Heart left ventricle (tissue), 16 donors: ENCODE data around the gene HDAC4. TPM values are rescaled to one million over a fixed set of nuclear protein-coding genes. Genes with fewer than 3 reads are reported as not detected.

Source experiments
- ATAC-seq, 4 donors: fragments of 200-7000 bp; cut with Tn5 transposase; one replicate each; pipeline ENCODE4 v1.9.1; 2020 to 2022; ENCODE audit warnings: moderate library complexity in 4 of 4, mild to moderate bottlenecking in 3 of 4, moderate number of reproducible peaks in 1 of 4
- DNase-seq, 5 donors: peaks; one replicate each; pipeline ENCODE4 v3.0.0-alpha.2; 2020
- H3K27ac ChIP-seq, 12 donors: fragments of 200-600 bp; sonication (generic) in 4 of 12; one replicate each; pipeline versions ENCODE4 v1.5.0 to v1.8.0; 2016 to 2022; ENCODE audit warnings: mild to moderate bottlenecking in 2 of 12
- H3K27me3 ChIP-seq, 9 donors: fragments of 200-600 bp; sonication (generic) in 2 of 9; one replicate each; pipeline versions ENCODE4 v1.5.1 to v1.8.0; 2016 to 2022; ENCODE audit warnings: mild to moderate bottlenecking in 3 of 9
- H3K36me3 ChIP-seq, 9 donors: fragments of 200-600 bp; sonication (generic) in 2 of 9; one replicate each; pipeline versions ENCODE4 v1.5.0 to v1.8.0; 2018 to 2022; ENCODE audit warnings: mild to moderate bottlenecking in 2 of 9
- H3K4me1 ChIP-seq, 12 donors: fragments of 200-600 bp; sonication (generic) in 4 of 12; one replicate each; pipeline versions ENCODE4 v1.5.0 to v1.8.0; 2016 to 2022; ENCODE audit warnings: mild to moderate bottlenecking in 3 of 12
- H3K4me3 ChIP-seq, 12 donors: fragments of 200-600 bp; sonication (generic) in 4 of 12; one replicate each; pipeline versions ENCODE4 v1.5.0 to v1.8.0; 2017 to 2022; ENCODE audit warnings: mild to moderate bottlenecking in 9 of 12, moderate library complexity in 4 of 12
- H3K9me3 ChIP-seq, 12 donors: fragments of 200-600 bp; sonication (generic) in 4 of 12; one replicate each; pipeline versions ENCODE4 v1.5.0 to v1.8.0; 2016 to 2022; ENCODE audit warnings: mild to moderate bottlenecking in 1 of 12
- POLR2A ChIP-seq, 2 donors: fragments of 450-650 bp; IDR thresholded peaks; one replicate each; pipeline ENCODE4 v1.6.1; 2017; ENCODE audit warnings: antibody characterized with exemption in 2 of 2, mild to moderate bottlenecking in 2 of 2, moderate library complexity in 2 of 2
- WGBS, 4 donors: extraction: QIAGEN DNeasy Blood & Tissue Kit in 2 of 4; methylation state at CpG; one replicate each; pipeline versions ENCODE4 v1.1.5 to v1.1.7; 2013 to 2018; 5-methylcytosine and 5-hydroxymethylcytosine counted together
- intact Hi-C, 10 donors: fragments of 100-400 bp; cut with DNase I; formaldehyde crosslinking; loops; one replicate each; pipeline versions ENCODE4 v1.11.1 to v1.14.2; 2022
- polyA plus RNA-seq, 2 donors: library from polyadenylated mRNA; stranded (reverse); fragments of 200-250 nt; gene quantifications; one replicate each; pipeline ENCODE4 v1.2.3, GENCODE V29; 2013
- total RNA-seq, 9 donors: library from RNA; depleted of rRNA in 2 of 9; stranded (reverse); fragments of >200 nt in 2 of 9; fragmentation: NEBNext Ultra II Directional in 3 of 9; extraction: Animal tissue kit (Norgen Biotek cat#: 25700) in 3 of 9; gene quantifications; one replicate each; pipeline versions ENCODE4 v1.1.0 to v1.2.4, GENCODE V29; 2016 to 2023
- TF ChIP-seq, protein P1 (sequence below), 12 donors: fragments of 200-600 bp; sonication (generic) in 4 of 12; IDR thresholded peaks; one replicate each; pipeline versions ENCODE4 v1.5.0 to v1.8.0; 2018 to 2022; ENCODE audit warnings: antibody characterized with exemption in 12 of 12, mild to moderate bottlenecking in 5 of 12
- donor health status: ischemic (EF 13 %, LVEDD 7.1; RV severe dilation, severe dysfunction).
- donor health status: healthy with polysubstance abuse.
- donor health status: DM: no; HTN: yes; CAD: no.
- donor health status: DM: no; HTN: no; CAD: no.
- donor health status: ischemic (EF 25% LVEDD 6.9; RV normal size, moderate dysfunction).
- donor health status: ischemic (EF 25% LVEDD 5.7; RV mildly dilated, moderate dysfunction).
- donor health status: healthy.
- donor health status: DM: yes; HTN: yes; CAD: no.
- donor health status: ischemic (EF 35%, LVEDD 5.7; RV mildly dilated, moderate dysfunction).
- donor health status: nonischemic (EF 11% LVEDD 7.7; RV severe dilation, severe dysfunction).
- donor health status: DM: yes; HTN: yes; CAD: no.
- donor health status: PGD.
- donor health status: ischemic (EF 29% LVEDD 5.4; RV normal size, mild dysfunction).
- donor health status: nonischemic (EF 23%, LVEDD 6.1; RV moderate dilation, normal function).

Gene HDAC4
- total and polyA plus RNA-seq, 11 donors, result 13.9 to 37.6 (median 27.5) TPM

DNA sequence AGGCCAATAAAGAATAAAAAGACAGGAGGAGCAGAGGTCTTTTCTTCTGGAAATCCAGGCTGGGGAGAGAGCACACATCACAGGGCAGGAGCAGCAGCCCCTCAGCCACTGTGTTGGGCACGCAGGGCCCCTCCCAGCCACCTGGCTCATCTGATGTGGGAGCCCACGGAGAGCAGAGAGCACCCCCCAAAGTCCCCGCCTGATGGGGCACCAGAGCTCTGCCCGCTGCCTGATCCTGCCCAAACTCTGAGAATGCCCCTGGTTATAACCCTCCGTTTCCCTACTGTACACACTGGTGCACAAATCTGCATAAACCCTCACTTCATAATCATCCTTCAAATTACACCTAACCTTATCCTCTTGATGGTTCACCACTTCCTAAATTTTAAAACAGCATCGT, 111.3 kb downstream of the HDAC4 start:
- peak overlapping the region in 10 of 12 donors; percentile 19 to 83 (median 60) for H3K27ac ChIP-seq
- TF ChIP-seq, protein P1, sequence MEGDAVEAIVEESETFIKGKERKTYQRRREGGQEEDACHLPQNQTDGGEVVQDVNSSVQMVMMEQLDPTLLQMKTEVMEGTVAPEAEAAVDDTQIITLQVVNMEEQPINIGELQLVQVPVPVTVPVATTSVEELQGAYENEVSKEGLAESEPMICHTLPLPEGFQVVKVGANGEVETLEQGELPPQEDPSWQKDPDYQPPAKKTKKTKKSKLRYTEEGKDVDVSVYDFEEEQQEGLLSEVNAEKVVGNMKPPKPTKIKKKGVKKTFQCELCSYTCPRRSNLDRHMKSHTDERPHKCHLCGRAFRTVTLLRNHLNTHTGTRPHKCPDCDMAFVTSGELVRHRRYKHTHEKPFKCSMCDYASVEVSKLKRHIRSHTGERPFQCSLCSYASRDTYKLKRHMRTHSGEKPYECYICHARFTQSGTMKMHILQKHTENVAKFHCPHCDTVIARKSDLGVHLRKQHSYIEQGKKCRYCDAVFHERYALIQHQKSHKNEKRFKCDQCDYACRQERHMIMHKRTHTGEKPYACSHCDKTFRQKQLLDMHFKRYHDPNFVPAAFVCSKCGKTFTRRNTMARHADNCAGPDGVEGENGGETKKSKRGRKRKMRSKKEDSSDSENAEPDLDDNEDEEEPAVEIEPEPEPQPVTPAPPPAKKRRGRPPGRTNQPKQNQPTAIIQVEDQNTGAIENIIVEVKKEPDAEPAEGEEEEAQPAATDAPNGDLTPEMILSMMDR (IDR thresholded peaks at IDR 0.05), result no peak
- TF ChIP-seq POLR2A (IDR thresholded peaks at IDR 0.05), result no peak
- H3K4me3 ChIP-seq, result no peak overlapping the region
- peak in 1 of 5 donors; percentile 9 for DNase-seq
- intact Hi-C loops, result loop anchor here in 2 of 10 donors (5.0 to 10.0 kb wide), 3 partner anchors 43 to 105 kb away; no protein-coding TSS in a partner anchor
- WGBS, 4 donors, result 82 to 90% (median 89%) methylated on average over 6 of the region's 6 CpGs
- H3K36me3 ChIP-seq, result no peaks in the 10 kb centered on the region
- no peak for ATAC-seq
- H3K9me3 ChIP-seq, result no peaks in the 10 kb centered on the region
- H3K4me1 ChIP-seq, result peaks cover 0 to 97% (median 74%) of the 10 kb centered on the region in 12 donors
- no peaks in the 10 kb centered on the region for H3K27me3 ChIP-seq

DNA sequence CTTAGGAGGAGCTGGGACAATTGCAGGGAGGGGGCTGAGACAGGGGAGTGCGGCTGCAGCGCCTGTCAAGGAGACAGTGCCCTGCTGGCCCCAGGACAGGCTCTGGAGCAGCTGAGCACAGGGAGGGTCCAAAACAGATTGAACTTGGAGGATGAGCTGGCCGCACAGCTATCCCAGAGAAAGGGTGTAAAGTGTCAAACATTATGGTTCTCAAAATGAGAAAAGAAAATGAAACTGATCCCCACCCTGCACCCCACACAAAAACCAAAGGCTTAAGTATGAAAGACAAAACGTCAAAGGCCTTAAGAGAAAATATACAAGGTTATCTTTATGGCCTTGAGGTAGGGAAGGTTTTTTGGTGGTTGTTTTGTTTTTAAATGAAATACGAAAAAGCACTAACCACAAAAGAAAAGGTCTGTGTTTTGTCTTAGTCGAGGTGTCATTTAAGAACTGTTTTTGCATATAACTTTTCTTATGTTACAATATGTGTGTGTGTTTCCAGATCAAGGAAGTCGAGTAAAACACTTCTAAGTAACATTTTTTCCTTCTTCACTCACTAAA, 111.8 kb downstream of the HDAC4 start:
- Histone ChIP-seq H3K4me3 (peak overlapping the region in 1 of 12 donors; percentile 3), H3K27me3 (no peaks in the 10 kb centered on the region), H3K4me1 (peaks cover 0 to 93% (median 73%) of the 10 kb centered on the region in 12 donors), H3K36me3 (no peaks in the 10 kb centered on the region), H3K9me3 (no peaks in the 10 kb centered on the region), H3K27ac (peak overlapping the region; percentile 18 to 83 (median 52))
- intact Hi-C loops, result loop anchor here in 2 of 10 donors (5.0 to 10.0 kb wide), 3 partner anchors 43 to 106 kb away; no protein-coding TSS in a partner anchor
- peak in 2 of 5 donors; percentile 42 to 46 for DNase-seq
- ATAC-seq, result peak in 3 of 4 donors; percentile 25 to 37 (median 35)
- no peak for TF ChIP-seq POLR2A (IDR thresholded peaks at IDR 0.05)
- TF ChIP-seq, protein P1 (IDR thresholded peaks at IDR 0.05), result no peak
- WGBS, 4 donors, result 51 to 61% (median 55%) methylated on average over 7 of the region's 7 CpGs

DNA sequence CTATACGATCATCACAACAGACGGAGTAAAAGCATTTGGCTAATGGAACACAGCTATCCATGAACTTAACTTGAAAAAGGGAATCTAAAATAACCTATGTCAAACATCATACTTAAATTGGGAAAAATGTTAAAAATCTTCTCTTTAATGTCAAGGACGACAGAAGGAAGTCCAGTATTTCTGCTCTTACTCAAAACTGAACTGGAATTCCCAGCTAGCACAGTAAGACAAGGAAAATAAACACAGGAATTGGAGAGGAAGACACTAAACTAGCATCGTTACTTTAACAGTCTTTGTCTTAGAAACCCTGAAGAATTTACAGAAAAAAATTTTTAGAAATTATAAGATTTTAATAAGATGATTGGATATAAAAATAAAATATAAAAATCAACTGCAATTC, 112.6 kb downstream of the HDAC4 start:
- no peak overlapping the region for H3K4me3 ChIP-seq
- TF ChIP-seq, protein P1 (IDR thresholded peaks at IDR 0.05), result no peak
- TF ChIP-seq POLR2A (IDR thresholded peaks at IDR 0.05), result no peak
- DNase-seq, result no peak
- H3K36me3 ChIP-seq, result peaks cover 0 to 3% (median 0%) of the 10 kb centered on the region in 9 donors
- 56 to 77% (median 66%) methylated on average over 4 of the region's 4 CpGs for WGBS, 4 donors
- peaks cover 0 to 88% (median 67%) of the 10 kb centered on the region in 12 donors for H3K4me1 ChIP-seq
- intact Hi-C loops, result loop anchor here in 2 of 10 donors (5.0 to 10.0 kb wide), 3 partner anchors 44 to 107 kb away; no protein-coding TSS in a partner anchor
- no peaks in the 10 kb centered on the region for H3K27me3 ChIP-seq
- H3K27ac ChIP-seq, result peak overlapping the region in 11 of 12 donors; percentile 2 to 83 (median 55)
- no peaks in the 10 kb centered on the region for H3K9me3 ChIP-seq
- no peak for ATAC-seq

DNA sequence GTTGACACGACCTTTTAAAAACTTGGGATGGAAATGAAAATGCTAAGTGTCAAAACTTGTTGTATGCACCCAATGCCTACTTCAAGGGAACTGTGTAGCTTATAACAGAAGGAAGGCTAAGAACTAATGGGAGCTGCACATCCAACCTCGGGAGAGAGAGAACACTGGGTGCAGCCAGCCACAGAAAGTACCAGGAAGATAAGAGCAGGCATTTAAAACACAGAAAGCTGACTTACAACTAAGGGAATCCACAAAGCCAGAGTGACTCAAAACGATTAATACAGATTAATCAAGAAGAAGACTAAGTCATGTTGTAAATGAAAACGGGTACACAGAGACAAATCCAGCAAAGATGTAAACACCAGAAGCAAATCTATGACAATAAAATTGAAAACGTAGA, 113.4 kb downstream of the HDAC4 start:
- peak in 2 of 5 donors; percentile 20 to 38 for DNase-seq
- peaks cover 0 to 5% (median 0%) of the 10 kb centered on the region in 9 donors for H3K36me3 ChIP-seq
- ATAC-seq, result peak; percentile 14 to 60 (median 33)
- H3K4me3 ChIP-seq, result no peak overlapping the region
- peaks cover 0 to 84% (median 64%) of the 10 kb centered on the region in 12 donors for H3K4me1 ChIP-seq
- H3K27me3 ChIP-seq, result no peaks in the 10 kb centered on the region
- 55 to 64% (median 61%) methylated on average over 5 of the region's 5 CpGs for WGBS, 4 donors
- no peak for TF ChIP-seq POLR2A (IDR thresholded peaks at IDR 0.05)
- TF ChIP-seq, protein P1 (IDR thresholded peaks at IDR 0.05), result no peak
- intact Hi-C loops, result loop anchor here in 2 of 10 donors (5.0 to 10.0 kb wide), 3 partner anchors 45 to 107 kb away; no protein-coding TSS in a partner anchor
- peak overlapping the region in 9 of 12 donors; percentile 2 to 82 (median 55) for H3K27ac ChIP-seq
- H3K9me3 ChIP-seq, result no peaks in the 10 kb centered on the region
